GM23338 (cell line): ENCODE data around the gene OR5L1. TPM values are rescaled to one million over a fixed set of nuclear protein-coding genes. Genes with fewer than 3 reads are reported as not detected.

Experiments used
- ATAC-seq: fragments of 200-7000 bp; cut with Tn5 transposase; 3 replicates; pipeline ENCODE4 v1.9.1; 2020
- DNase-seq: peaks from one replicate; pipeline ENCODE4 v3.0.0-alpha.2; 2015; ENCODE audit warnings: low spot score
- H2AFZ ChIP-seq: fragments of 200-600 bp; sonication (generic); 2 replicates; pipeline ENCODE4 v1.8.0; 2016; ENCODE audit warnings: antibody characterized with exemption, mild to moderate bottlenecking, moderate library complexity
- H3F3A ChIP-seq: fragments of 200-600 bp; sonication (generic); replicated peaks from 2 replicates; pipeline ENCODE4 v1.8.0; 2017; ENCODE audit warnings: antibody characterized with exemption, mixed run types, low read depth
- H3K27ac ChIP-seq: fragments of 200-600 bp; sonication (generic); 2 replicates; pipeline ENCODE4 v1.6.1; 2016; ENCODE audit warnings: low read depth
- H3K27me3 ChIP-seq: fragments of 200-600 bp; sonication (generic); 2 replicates; pipeline ENCODE4 v1.8.0; 2016; ENCODE audit warnings: mild to moderate bottlenecking, mixed run types, moderate library complexity; ENCODE audit not compliant: insufficient read depth
- H3K36me3 ChIP-seq: fragments of 200-600 bp; sonication (generic); 2 replicates; pipeline ENCODE4 v1.8.0; 2016; ENCODE audit warnings: mild to moderate bottlenecking; ENCODE audit not compliant: insufficient read depth
- H3K4me1 ChIP-seq: fragments of 200-600 bp; sonication (generic); 2 replicates; pipeline ENCODE4 v1.8.0; 2016; ENCODE audit warnings: mild to moderate bottlenecking, moderate library complexity; ENCODE audit not compliant: insufficient read depth
- H3K4me2 ChIP-seq: fragments of 200-600 bp; sonication (generic); 2 replicates; pipeline ENCODE4 v1.7.1; 2017; ENCODE audit warnings: mixed run types
- H3K4me3 ChIP-seq: fragments of 200-600 bp; sonication (generic); 2 replicates; pipeline ENCODE4 v1.6.1; 2016; ENCODE audit warnings: mixed run types
- H3K79me2 ChIP-seq: fragments of 200-600 bp; sonication (generic); replicated peaks from 2 replicates; pipeline ENCODE4 v1.8.0; 2017; ENCODE audit warnings: mild to moderate bottlenecking; ENCODE audit not compliant: insufficient read depth
- H3K9me2 ChIP-seq: fragments of 200-600 bp; sonication (generic); 2 replicates; pipeline ENCODE4 v1.8.0; 2017; ENCODE audit not compliant: insufficient read depth
- H4K20me1 ChIP-seq: fragments of 200-600 bp; sonication (generic); replicated peaks from 2 replicates; pipeline ENCODE4 v1.8.0; 2017; ENCODE audit warnings: mild to moderate bottlenecking; ENCODE audit not compliant: insufficient read depth
- H3K27ac Mint-ChIP-seq: 2 replicates; pipeline ENCODE4 v1.8.0; 2020; ENCODE audit warnings: inconsistent platforms, mild to moderate bottlenecking, moderate library complexity, mixed read lengths
- H3K27me3 Mint-ChIP-seq: 3 replicates; pipeline ENCODE4 v1.8.0; 2022; ENCODE audit warnings: low read depth, mild to moderate bottlenecking, moderate library complexity, mixed read lengths, inconsistent platforms; ENCODE audit not compliant: insufficient read depth, poor library complexity
- H3K36me3 Mint-ChIP-seq: 3 replicates; pipeline ENCODE4 v1.8.0; 2021; ENCODE audit warnings: low read depth, mild to moderate bottlenecking, inconsistent platforms, moderate library complexity, mixed read lengths
- H3K4me1 Mint-ChIP-seq: 3 replicates; pipeline ENCODE4 v1.8.0; 2020; ENCODE audit warnings: mild to moderate bottlenecking, inconsistent platforms, mixed read lengths
- H3K4me3 Mint-ChIP-seq: 3 replicates; pipeline ENCODE4 v1.8.0; 2021; ENCODE audit warnings: moderate library complexity, mild to moderate bottlenecking, inconsistent platforms, mixed read lengths
- H3K9me3 Mint-ChIP-seq: 3 replicates; pipeline ENCODE4 v1.8.0; 2020; ENCODE audit warnings: moderate library complexity, mild to moderate bottlenecking, inconsistent platforms, mixed read lengths
- EZH2 ChIP-seq: fragments of 200-600 bp; sonication (generic); IDR thresholded peaks from one replicate; pipeline ENCODE4 v1.8.0; 2017; ENCODE audit warnings: antibody characterized with exemption, mild to moderate bottlenecking, low read depth; ENCODE audit not compliant: unreplicated experiment
- EZH2phosphoT487 ChIP-seq: fragments of 200-600 bp; sonication (generic); IDR thresholded peaks from one replicate; pipeline ENCODE4 v1.8.1; 2018; ENCODE audit warnings: antibody characterized with exemption; ENCODE audit not compliant: unreplicated experiment
- NANOG ChIP-seq: IDR thresholded peaks from 2 replicates; pipeline ENCODE4 v1.6.1; 2016; ENCODE audit warnings: antibody characterized with exemption, borderline replicate concordance
- POLR2AphosphoS5 ChIP-seq: IDR thresholded peaks from 2 replicates; pipeline ENCODE4 v1.6.1; 2016; ENCODE audit warnings: antibody characterized with exemption, low read depth
- ZNF114 ChIP-seq: fragments of 250-450 bp; sonication (Bioruptor Pico); IDR thresholded peaks from 2 replicates; pipeline ENCODE4 v1.5.0; 2020; ENCODE audit warnings: mild to moderate bottlenecking, moderate library complexity
- polyA plus RNA-seq: library from polyadenylated mRNA; unstranded; fragments of >200 nt; fragmentation: Nextera tagmentation; extraction: Ambion mirVana; gene quantifications from 2 replicates; pipeline ENCODE4 v1.2.1, GENCODE V29; 2016
- total RNA-seq: library from RNA; depleted of rRNA; stranded (reverse); fragments of >200 nt; shearing (Covaris generic); gene quantifications from 2 replicates; pipeline ENCODE4 v1.2.3, GENCODE V29; 2014
- TF ChIP-seq, protein P1 (sequence below): fragments of 250-450 bp; sonication (Bioruptor Pico); IDR thresholded peaks from 2 replicates; pipeline ENCODE4 v1.5.0; 2020; ENCODE audit warnings: mild to moderate bottlenecking, moderate library complexity
- TF ChIP-seq, protein P2 (sequence below): IDR thresholded peaks from 2 replicates; pipeline ENCODE4 v1.6.1; 2016; ENCODE audit warnings: antibody characterized with exemption
- TF ChIP-seq, protein P3 (sequence below): IDR thresholded peaks from one replicate; pipeline ENCODE4 v1.6.1; 2018; ENCODE audit warnings: antibody characterized with exemption; ENCODE audit not compliant: unreplicated experiment
- TF ChIP-seq, protein P4 (sequence below), 2 experiments: fragments of 200-600 bp in 1 of 2; sonication (generic) in 1 of 2; conservative IDR thresholded peaks; 2 replicates each; pipeline versions ENCODE4 v1.5.1 to v1.6.1; 2016 to 2017; ENCODE audit warnings: antibody characterized with exemption in 2 of 2, low read depth in 2 of 2, mild to moderate bottlenecking in 2 of 2, moderate library complexity in 1 of 2

OR5L1 gene
- total and polyA plus RNA-seq, 2 experiments from 2014 or later: not detected

DNA sequence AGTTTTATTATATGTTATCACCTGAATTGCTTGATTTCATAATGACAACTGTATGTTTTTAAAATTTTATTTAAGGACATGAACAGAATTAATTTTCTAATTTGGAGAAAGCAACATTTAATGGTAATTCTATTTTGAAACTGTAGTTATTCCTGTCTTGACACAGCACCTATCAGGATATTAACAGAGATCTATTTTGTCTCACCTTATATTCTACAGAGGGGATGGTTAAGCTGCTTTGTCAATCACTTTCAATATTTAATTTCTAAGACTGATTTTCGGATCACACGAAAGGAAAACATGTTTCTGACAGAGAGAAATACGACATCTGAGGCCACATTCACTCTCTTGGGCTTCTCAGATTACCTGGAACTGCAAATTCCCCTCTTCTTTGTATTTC, 27.3 kb downstream of the OR5L1 start, which contains the start of gene OR5D16 (continued):
- TF ChIP-seq, protein P1, sequence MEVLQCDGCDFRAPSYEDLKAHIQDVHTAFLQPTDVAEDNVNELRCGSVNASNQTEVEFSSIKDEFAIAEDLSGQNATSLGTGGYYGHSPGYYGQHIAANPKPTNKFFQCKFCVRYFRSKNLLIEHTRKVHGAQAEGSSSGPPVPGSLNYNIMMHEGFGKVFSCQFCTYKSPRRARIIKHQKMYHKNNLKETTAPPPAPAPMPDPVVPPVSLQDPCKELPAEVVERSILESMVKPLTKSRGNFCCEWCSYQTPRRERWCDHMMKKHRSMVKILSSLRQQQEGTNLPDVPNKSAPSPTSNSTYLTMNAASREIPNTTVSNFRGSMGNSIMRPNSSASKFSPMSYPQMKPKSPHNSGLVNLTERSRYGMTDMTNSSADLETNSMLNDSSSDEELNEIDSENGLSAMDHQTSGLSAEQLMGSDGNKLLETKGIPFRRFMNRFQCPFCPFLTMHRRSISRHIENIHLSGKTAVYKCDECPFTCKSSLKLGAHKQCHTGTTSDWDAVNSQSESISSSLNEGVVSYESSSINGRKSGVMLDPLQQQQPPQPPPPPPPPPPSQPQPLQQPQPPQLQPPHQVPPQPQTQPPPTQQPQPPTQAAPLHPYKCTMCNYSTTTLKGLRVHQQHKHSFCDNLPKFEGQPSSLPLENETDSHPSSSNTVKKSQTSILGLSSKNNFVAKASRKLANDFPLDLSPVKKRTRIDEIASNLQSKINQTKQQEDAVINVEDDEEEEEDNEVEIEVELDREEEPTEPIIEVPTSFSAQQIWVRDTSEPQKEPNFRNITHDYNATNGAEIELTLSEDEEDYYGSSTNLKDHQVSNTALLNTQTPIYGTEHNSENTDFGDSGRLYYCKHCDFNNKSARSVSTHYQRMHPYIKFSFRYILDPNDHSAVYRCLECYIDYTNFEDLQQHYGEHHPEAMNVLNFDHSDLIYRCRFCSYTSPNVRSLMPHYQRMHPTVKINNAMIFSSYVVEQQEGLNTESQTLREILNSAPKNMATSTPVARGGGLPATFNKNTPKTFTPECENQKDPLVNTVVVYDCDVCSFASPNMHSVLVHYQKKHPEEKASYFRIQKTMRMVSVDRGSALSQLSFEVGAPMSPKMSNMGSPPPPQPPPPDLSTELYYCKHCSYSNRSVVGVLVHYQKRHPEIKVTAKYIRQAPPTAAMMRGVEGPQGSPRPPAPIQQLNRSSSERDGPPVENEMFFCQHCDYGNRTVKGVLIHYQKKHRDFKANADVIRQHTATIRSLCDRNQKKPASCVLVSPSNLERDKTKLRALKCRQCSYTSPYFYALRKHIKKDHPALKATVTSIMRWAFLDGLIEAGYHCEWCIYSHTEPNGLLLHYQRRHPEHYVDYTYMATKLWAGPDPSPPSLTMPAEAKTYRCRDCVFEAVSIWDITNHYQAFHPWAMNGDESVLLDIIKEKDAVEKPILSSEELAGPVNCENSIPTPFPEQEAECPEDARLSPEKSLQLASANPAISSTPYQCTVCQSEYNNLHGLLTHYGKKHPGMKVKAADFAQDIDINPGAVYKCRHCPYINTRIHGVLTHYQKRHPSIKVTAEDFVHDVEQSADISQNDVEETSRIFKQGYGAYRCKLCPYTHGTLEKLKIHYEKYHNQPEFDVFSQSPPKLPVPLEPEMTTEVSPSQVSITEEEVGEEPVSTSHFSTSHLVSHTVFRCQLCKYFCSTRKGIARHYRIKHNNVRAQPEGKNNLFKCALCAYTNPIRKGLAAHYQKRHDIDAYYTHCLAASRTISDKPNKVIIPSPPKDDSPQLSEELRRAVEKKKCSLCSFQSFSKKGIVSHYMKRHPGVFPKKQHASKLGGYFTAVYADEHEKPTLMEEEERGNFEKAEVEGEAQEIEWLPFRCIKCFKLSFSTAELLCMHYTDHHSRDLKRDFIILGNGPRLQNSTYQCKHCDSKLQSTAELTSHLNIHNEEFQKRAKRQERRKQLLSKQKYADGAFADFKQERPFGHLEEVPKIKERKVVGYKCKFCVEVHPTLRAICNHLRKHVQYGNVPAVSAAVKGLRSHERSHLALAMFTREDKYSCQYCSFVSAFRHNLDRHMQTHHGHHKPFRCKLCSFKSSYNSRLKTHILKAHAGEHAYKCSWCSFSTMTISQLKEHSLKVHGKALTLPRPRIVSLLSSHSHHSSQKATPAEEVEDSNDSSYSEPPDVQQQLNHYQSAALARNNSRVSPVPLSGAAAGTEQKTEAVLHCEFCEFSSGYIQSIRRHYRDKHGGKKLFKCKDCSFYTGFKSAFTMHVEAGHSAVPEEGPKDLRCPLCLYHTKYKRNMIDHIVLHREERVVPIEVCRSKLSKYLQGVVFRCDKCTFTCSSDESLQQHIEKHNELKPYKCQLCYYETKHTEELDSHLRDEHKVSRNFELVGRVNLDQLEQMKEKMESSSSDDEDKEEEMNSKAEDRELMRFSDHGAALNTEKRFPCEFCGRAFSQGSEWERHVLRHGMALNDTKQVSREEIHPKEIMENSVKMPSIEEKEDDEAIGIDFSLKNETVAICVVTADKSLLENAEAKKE (CRISPR knock-in tag): no peak

DNA sequence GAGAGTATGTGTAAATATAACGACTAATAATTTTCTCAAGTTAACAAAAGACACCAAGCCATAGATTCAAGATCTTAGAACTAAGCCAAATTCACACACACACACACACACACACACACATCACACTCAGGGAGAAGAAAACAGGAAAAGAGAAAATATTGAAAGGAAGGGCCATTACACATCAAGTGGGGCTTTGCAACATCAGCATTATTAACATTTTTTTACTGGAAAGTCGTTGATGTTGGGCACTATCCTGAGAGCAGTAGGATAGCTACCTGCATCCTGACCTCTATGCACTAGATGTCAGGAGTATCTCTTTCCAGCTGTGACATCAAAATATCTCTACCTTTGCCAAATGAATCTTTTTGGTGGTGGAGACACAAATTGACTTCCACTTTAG, 36.3 kb downstream of the OR5L1 start:
- H3K36me3 Mint-ChIP-seq: peaks cover 10% of the 10 kb centered on the region; the same call in 1 of the 3 replicates
- H4K20me1 ChIP-seq: no peaks in the 10 kb centered on the region
- H3K27me3 Mint-ChIP-seq: no peaks in the 10 kb centered on the region
- no peaks in the 10 kb centered on the region for H3K79me2 ChIP-seq
- H3K27me3 ChIP-seq: no peaks in the 10 kb centered on the region
- no peaks in the 10 kb centered on the region for H3F3A ChIP-seq
- H3K4me3 Mint-ChIP-seq: no peak overlapping the region
- no peak overlapping the region for H3K27ac Mint-ChIP-seq
- ATAC-seq (no peak), DNase-seq (no peak)
- no peaks in the 10 kb centered on the region for H3K4me1 Mint-ChIP-seq
- no peaks in the 10 kb centered on the region for H3K9me2 ChIP-seq
- H3K36me3 ChIP-seq: no peaks in the 10 kb centered on the region
- H3K4me1 ChIP-seq: no peaks in the 10 kb centered on the region
- no peak overlapping the region for H2AFZ ChIP-seq
- H3K27ac ChIP-seq: no peak overlapping the region
- H3K4me3 ChIP-seq: no peak overlapping the region
- TF ChIP-seq, protein P2, sequence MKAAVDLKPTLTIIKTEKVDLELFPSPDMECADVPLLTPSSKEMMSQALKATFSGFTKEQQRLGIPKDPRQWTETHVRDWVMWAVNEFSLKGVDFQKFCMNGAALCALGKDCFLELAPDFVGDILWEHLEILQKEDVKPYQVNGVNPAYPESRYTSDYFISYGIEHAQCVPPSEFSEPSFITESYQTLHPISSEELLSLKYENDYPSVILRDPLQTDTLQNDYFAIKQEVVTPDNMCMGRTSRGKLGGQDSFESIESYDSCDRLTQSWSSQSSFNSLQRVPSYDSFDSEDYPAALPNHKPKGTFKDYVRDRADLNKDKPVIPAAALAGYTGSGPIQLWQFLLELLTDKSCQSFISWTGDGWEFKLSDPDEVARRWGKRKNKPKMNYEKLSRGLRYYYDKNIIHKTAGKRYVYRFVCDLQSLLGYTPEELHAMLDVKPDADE: no peak
- TF ChIP-seq, protein P3, sequence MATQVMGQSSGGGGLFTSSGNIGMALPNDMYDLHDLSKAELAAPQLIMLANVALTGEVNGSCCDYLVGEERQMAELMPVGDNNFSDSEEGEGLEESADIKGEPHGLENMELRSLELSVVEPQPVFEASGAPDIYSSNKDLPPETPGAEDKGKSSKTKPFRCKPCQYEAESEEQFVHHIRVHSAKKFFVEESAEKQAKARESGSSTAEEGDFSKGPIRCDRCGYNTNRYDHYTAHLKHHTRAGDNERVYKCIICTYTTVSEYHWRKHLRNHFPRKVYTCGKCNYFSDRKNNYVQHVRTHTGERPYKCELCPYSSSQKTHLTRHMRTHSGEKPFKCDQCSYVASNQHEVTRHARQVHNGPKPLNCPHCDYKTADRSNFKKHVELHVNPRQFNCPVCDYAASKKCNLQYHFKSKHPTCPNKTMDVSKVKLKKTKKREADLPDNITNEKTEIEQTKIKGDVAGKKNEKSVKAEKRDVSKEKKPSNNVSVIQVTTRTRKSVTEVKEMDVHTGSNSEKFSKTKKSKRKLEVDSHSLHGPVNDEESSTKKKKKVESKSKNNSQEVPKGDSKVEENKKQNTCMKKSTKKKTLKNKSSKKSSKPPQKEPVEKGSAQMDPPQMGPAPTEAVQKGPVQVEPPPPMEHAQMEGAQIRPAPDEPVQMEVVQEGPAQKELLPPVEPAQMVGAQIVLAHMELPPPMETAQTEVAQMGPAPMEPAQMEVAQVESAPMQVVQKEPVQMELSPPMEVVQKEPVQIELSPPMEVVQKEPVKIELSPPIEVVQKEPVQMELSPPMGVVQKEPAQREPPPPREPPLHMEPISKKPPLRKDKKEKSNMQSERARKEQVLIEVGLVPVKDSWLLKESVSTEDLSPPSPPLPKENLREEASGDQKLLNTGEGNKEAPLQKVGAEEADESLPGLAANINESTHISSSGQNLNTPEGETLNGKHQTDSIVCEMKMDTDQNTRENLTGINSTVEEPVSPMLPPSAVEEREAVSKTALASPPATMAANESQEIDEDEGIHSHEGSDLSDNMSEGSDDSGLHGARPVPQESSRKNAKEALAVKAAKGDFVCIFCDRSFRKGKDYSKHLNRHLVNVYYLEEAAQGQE: no peak
- TF ChIP-seq EZH2 (no peak), EZH2phosphoT487 (no peak), NANOG (no peak), ZNF114 (no peak), POLR2AphosphoS5 (no peak)
- TF ChIP-seq, protein P4, sequence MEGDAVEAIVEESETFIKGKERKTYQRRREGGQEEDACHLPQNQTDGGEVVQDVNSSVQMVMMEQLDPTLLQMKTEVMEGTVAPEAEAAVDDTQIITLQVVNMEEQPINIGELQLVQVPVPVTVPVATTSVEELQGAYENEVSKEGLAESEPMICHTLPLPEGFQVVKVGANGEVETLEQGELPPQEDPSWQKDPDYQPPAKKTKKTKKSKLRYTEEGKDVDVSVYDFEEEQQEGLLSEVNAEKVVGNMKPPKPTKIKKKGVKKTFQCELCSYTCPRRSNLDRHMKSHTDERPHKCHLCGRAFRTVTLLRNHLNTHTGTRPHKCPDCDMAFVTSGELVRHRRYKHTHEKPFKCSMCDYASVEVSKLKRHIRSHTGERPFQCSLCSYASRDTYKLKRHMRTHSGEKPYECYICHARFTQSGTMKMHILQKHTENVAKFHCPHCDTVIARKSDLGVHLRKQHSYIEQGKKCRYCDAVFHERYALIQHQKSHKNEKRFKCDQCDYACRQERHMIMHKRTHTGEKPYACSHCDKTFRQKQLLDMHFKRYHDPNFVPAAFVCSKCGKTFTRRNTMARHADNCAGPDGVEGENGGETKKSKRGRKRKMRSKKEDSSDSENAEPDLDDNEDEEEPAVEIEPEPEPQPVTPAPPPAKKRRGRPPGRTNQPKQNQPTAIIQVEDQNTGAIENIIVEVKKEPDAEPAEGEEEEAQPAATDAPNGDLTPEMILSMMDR (conservative IDR thresholded peaks at IDR 0.05; ENCODE audit: low read depth in 2 of 2): no peak
- no peak overlapping the region for H3K4me2 ChIP-seq
- H3K9me3 Mint-ChIP-seq: peaks cover 84% of the 10 kb centered on the region
